Testis (tissue), 5 donors: ENCODE results near the gene MAP4. TPM values are rescaled to one million over a fixed set of nuclear protein-coding genes. Genes with fewer than 3 reads are reported as not detected.
"Not testable (repeated sequence)": the region's sequence is repeated elsewhere in the genome, so short reads cannot be mapped to it uniquely, and the experiment has no call there.

Experiments
- DNase-seq: peaks from one replicate; pipeline ENCODE4 v3.0.0-alpha.2; 2019
- H3K27ac ChIP-seq, 2 donors: fragments of 200-600 bp; sonication (generic); one replicate each; pipeline ENCODE4 v1.5.1; 2019
- H3K27me3 ChIP-seq: fragments of 200-600 bp; sonication (generic); one replicate; pipeline ENCODE4 v1.5.1; 2019
- H3K36me3 ChIP-seq: fragments of 200-600 bp; sonication (generic); one replicate; pipeline ENCODE4 v1.5.1; 2017; ENCODE audit warnings: low read depth; ENCODE audit errors: missing control alignments
- H3K4me1 ChIP-seq: fragments of 200-600 bp; sonication (generic); one replicate; pipeline ENCODE4 v1.5.1; 2019
- H3K4me3 ChIP-seq, 2 donors: fragments of 200-600 bp; sonication (generic); one replicate each; pipeline ENCODE4 v1.5.1; 2017 to 2019
- H3K9me3 ChIP-seq: fragments of 200-600 bp; sonication (generic); one replicate; pipeline ENCODE4 v1.5.1; 2017
- POLR2A ChIP-seq: fragments of 450-650 bp; IDR thresholded peaks from one replicate; pipeline ENCODE4 v1.6.1; 2017; ENCODE audit warnings: antibody characterized with exemption, mild to moderate bottlenecking, moderate library complexity
- WGBS, 2 donors: methylation state at CpG; one replicate each; pipeline ENCODE4 v1.1.5; 2018; 5-methylcytosine and 5-hydroxymethylcytosine counted together
- intact Hi-C: fragments of 100-400 bp; cut with DNase I; formaldehyde crosslinking; loops from one replicate; pipeline ENCODE4 v1.15.1; 2023; ENCODE audit warnings: low total_unique reads
- long read RNA-seq, 2 donors: transcript quantifications; one replicate each; lab custom pipeline, GENCODE V29; 2026
- polyA plus RNA-seq: library from polyadenylated mRNA; stranded (reverse); fragments of 350-450 nt; fragmentation: Illumina TruSeq; extraction: RNeasy Lipid Tissue Mini Kit (QIAGEN cat#74804); gene quantifications from one replicate; pipeline ENCODE4 v1.2.3, GENCODE V29; 2014; ENCODE audit warnings: low read depth, low replicate concordance; ENCODE audit not compliant: insufficient read depth
- total RNA-seq, 2 donors: library from RNA; depleted of rRNA; stranded (reverse); fragments of >200 nt; gene quantifications; one replicate each; pipeline ENCODE4 v1.2.3, GENCODE V29; 2016
- TF ChIP-seq, protein P1 (sequence below), 3 experiments: fragments of 450-650 bp in 2 of 3; fragments of 200-600 bp in 1 of 3; sonication (generic) in 1 of 3; IDR thresholded peaks; one replicate each; pipeline ENCODE4 v1.5.1; 2016 to 2019; ENCODE audit warnings: antibody characterized with exemption in 3 of 3, mild to moderate bottlenecking in 2 of 3, moderate library complexity in 1 of 3

Gene MAP4, protein sequence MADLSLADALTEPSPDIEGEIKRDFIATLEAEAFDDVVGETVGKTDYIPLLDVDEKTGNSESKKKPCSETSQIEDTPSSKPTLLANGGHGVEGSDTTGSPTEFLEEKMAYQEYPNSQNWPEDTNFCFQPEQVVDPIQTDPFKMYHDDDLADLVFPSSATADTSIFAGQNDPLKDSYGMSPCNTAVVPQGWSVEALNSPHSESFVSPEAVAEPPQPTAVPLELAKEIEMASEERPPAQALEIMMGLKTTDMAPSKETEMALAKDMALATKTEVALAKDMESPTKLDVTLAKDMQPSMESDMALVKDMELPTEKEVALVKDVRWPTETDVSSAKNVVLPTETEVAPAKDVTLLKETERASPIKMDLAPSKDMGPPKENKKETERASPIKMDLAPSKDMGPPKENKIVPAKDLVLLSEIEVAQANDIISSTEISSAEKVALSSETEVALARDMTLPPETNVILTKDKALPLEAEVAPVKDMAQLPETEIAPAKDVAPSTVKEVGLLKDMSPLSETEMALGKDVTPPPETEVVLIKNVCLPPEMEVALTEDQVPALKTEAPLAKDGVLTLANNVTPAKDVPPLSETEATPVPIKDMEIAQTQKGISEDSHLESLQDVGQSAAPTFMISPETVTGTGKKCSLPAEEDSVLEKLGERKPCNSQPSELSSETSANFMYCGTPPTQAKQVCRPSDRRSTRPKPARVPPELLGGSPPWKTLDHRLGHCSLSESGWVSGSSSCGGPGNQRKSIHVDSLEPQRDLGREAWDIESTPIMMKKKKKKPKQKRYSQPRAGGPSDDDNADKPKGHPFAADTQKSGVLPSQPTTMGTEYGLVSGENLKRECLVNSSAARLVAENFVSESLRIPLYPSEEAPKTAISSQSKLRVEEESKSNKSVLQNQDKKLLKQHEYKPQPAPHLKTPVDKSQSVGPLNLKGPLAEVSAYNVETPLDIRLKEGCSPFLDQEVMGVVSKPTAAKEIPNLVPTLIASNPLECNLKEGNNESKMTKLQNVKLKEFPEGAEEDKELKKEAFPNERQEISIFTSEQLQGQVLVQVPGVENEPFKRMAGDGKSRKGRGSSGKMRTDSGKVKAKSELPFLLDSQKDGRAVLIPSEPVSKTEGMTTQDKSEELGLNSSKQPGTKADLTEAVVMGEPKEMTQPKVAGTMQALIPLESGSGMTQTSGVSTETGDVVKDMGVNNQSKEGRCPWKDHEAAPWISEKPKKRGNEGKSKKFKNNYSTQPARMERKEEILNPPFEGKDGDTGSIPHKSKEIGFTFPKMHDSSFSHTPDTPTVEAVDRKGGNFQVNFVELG (N-terminal part only)
- total RNA-seq (100 to 1,000 TPM; 226 to 241 TPM), polyA plus RNA-seq (195 TPM)
- long read RNA-seq, donor 1, full-length matches to known transcripts, result 3 of 61 reads
- long read RNA-seq, donor 1, partial matches to known transcripts, result 58 of 61 reads
- long read RNA-seq, donor 1, other reads (novel, unspliced or antisense), result 0 of 61 reads
- long read RNA-seq, donor 2, partial matches to known transcripts, result 49 of 49 reads
- long read RNA-seq, donor 2, other reads (novel, unspliced or antisense), result 0 of 49 reads

DNA sequence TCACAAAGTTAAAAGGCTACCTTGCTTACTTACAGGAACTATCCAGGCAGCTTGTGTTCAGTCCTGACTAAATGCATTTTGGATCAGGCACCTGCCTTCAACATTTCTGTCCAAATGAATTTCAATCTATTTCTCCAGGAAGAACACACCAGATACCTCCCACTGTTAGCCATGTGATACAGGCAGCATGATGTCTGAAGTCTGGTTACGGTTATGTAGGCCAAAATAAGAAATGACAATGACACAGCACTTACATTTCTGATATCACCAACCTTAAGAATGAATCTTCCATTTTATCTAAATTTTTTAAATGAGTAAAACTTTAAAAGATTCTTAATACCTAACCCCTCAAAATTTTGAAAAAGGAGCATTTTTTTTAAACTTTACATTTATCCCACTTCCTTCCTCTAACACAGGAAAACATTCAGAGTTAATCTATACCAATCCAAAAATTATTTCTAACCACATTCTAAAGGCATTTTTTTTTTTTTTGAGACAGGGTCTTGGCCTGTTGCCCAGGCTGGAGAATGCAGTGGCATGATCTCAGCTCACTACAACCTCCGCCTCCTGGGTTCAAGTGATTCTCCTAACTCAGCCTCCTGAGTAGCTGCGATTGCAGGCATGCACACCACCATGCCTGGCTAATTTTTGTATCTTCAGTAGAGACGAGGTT is at the start of gene MAP4:
Gene MAP4 (minus strand): TSS at position 116 of the 673 bp plus-strand sequence. CDS start 17,556 bp downstream, outside the sequence.
- H3K9me3 ChIP-seq, result no peaks in the 10 kb centered on the region
- peaks cover 34% of the 10 kb centered on the region for H3K4me1 ChIP-seq
- H3K36me3 ChIP-seq, result no peaks in the 10 kb centered on the region
- no peak for TF ChIP-seq POLR2A
- TF ChIP-seq, protein P1, sequence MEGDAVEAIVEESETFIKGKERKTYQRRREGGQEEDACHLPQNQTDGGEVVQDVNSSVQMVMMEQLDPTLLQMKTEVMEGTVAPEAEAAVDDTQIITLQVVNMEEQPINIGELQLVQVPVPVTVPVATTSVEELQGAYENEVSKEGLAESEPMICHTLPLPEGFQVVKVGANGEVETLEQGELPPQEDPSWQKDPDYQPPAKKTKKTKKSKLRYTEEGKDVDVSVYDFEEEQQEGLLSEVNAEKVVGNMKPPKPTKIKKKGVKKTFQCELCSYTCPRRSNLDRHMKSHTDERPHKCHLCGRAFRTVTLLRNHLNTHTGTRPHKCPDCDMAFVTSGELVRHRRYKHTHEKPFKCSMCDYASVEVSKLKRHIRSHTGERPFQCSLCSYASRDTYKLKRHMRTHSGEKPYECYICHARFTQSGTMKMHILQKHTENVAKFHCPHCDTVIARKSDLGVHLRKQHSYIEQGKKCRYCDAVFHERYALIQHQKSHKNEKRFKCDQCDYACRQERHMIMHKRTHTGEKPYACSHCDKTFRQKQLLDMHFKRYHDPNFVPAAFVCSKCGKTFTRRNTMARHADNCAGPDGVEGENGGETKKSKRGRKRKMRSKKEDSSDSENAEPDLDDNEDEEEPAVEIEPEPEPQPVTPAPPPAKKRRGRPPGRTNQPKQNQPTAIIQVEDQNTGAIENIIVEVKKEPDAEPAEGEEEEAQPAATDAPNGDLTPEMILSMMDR (IDR thresholded peaks at IDR 0.05), result no peak
- H3K27me3 ChIP-seq, result no peaks in the 10 kb centered on the region
- H3K27ac ChIP-seq, result peak within 1 kb of the TSS in 1 of 2 donors; percentile 39
- intact Hi-C loops, result no loop called here
- DNase-seq, result no peak
- 63 to 75% methylated on average over 4 of the region's 4 CpGs for WGBS, 2 donors
- H3K4me3 ChIP-seq, result no peak within 1 kb of the TSS

DNA sequence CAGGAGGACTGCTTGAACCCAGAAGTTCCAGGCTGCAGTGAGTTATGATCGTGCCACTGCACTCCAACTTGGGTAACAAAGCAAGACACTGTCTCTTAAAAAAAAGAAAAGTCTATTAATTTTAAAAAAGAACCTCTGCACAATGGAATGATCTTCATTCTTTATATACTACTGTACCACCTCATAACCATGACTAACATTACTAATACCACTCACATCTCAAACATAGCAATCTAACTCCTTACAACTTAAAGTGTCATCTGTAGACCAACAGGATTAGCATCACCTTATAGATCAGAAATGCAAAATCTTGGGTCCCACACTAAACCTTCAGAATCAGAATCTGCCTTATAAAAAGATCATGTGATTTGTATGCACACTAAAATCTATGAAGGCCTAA is 48.8 kb upstream of the MAP4 start:
- no peak overlapping the region for H3K4me3 ChIP-seq
- 84 to 90% methylated on average over 1 of the region's 1 CpG for WGBS, 2 donors
- no peak overlapping the region for H3K27ac ChIP-seq
- TF ChIP-seq, protein P1 (IDR thresholded peaks at IDR 0.05), result no peak
- no peaks in the 10 kb centered on the region for H3K36me3 ChIP-seq
- no peaks in the 10 kb centered on the region for H3K9me3 ChIP-seq
- no peak for DNase-seq
- peaks cover 18% of the 10 kb centered on the region for H3K4me1 ChIP-seq
- intact Hi-C loops, result no loop called here
- H3K27me3 ChIP-seq, result no peaks in the 10 kb centered on the region

DNA sequence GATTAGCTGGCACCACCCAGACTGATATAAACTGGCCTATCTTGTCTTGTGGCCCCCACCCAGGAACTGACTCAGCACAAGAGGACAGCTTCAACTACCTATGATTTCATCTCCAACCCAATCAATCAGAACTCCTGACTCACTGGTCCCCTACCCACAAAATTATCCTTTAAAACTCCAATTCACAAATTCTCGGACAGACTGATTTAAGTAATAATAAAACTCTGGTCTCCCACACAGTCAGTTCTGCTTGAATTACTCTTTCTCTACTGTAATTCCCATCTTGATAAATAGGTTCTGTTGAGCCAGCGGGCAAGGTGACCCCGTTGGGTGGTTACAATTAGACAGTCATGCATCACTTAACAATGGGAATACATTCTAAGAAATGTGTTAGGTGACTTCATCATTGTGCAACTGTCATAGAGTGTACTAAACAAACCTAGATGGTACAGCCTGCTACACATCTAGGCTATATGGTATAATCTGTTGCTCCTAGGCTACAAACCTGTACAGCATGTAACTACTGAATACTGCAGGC is 48.1 kb upstream of the MAP4 start:
- H3K9me3 ChIP-seq, result no peaks in the 10 kb centered on the region
- H3K27me3 ChIP-seq, result no peaks in the 10 kb centered on the region
- no peak overlapping the region for H3K27ac ChIP-seq
- no peaks in the 10 kb centered on the region for H3K36me3 ChIP-seq
- 65 to 84% methylated on average over 3 of the region's 3 CpGs for WGBS, 2 donors
- peaks cover 14% of the 10 kb centered on the region for H3K4me1 ChIP-seq
- no peak overlapping the region for H3K4me3 ChIP-seq
- TF ChIP-seq, protein P1 (IDR thresholded peaks at IDR 0.05), result no peak
- TF ChIP-seq POLR2A, result no peak
- DNase-seq, result no peak
- intact Hi-C loops, result no loop called here

DNA sequence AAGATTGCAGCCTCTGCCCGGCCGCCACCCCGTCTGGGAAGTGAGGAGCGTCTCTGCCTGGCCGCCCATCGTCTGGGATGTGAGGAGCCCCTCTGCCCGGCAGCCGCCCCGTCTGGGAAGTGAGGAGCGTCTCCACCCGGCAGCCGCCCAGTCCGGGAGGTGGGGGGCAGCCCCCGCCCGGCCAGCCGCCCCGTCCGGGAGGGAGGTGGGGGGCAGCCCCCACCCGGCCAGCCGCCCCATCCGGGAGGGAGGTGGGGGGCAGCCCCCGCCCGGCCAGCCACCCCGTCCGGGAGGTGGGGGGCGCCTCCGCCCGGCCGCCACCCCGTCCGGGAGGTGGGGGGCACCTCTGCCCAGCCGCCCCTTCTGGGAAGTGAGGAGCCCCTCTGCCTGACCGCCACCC is 45.4 kb upstream of the MAP4 start:
- WGBS, 2 donors, result 100% methylated on average over 1 of the region's 33 CpGs; no CpG with 5 or more reads in 1 of the 2 donors
- not testable (repeated sequence) for DNase-seq

More for the DNA sequence above, 45.4 kb upstream of the MAP4 start:
- H3K9me3 ChIP-seq, intact Hi-C loops, H3K4me3 ChIP-seq, H3K4me1 ChIP-seq, H3K27me3 ChIP-seq, H3K27ac ChIP-seq, H3K36me3 ChIP-seq: not testable (repeated sequence)
